PC-3 (cell line): Measurements from ENCODE around the gene ADGRL3. TPM values are rescaled to one million over a fixed set of nuclear protein-coding genes. Genes with fewer than 3 reads are reported as not detected.
A peak's percentile ranks its signal among the peaks of the same experiment; 100 is the strongest.

Source experiments
- ATAC-seq: fragments of 200-7000 bp; cut with Tn5 transposase; 2 replicates; pipeline ENCODE4 v1.9.1; 2020; ENCODE audit warnings: mild to moderate bottlenecking, moderate library complexity
- BruUV-seq: library from RNA; stranded (reverse); fragments of 400-500 nt; replicated peaks from 2 replicates; lab custom pipeline; 2021; lab: Mats Ljungman, UMichigan
- CTCF ChIA-PET: fragments of 300-600 bp; sonication (Branson Sonifier 250); formaldehyde crosslinking; loops from one replicate; lab custom pipeline; 2022; ENCODE audit warnings: antibody characterized with exemption; lab: Charles Lee
- POLR2A ChIA-PET: fragments of 300-600 bp; sonication (Branson Sonifier 250); formaldehyde crosslinking; loops from one replicate; lab custom pipeline; 2022; ENCODE audit warnings: antibody characterized with exemption; ENCODE audit not compliant: unreplicated experiment; lab: Charles Lee
- DNase-seq: peaks from one replicate; pipeline ENCODE4 v3.0.0-alpha.2; 2015
- H2AFZ ChIP-seq: fragments of 300-600 bp; sonication (generic); 2 replicates; pipeline ENCODE4 v1.6.0; 2016; ENCODE audit warnings: antibody characterized with exemption, low read length
- H3F3A ChIP-seq: fragments of 300-600 bp; sonication (generic); one replicate; pipeline ENCODE4 v1.6.0; 2017; ENCODE audit warnings: antibody characterized with exemption, low read length, control low read depth, mild to moderate bottlenecking; ENCODE audit not compliant: unreplicated experiment
- H3K27ac ChIP-seq: fragments of 300-600 bp; sonication (generic); 2 replicates; pipeline ENCODE4 v1.5.1; 2016; ENCODE audit warnings: mild to moderate bottlenecking, low read length
- H3K27me3 ChIP-seq: fragments of 300-600 bp; sonication (generic); 2 replicates; pipeline ENCODE4 v1.6.1; 2016; ENCODE audit warnings: low read length, mixed read lengths
- H3K36me3 ChIP-seq: fragments of 300-600 bp; sonication (generic); 2 replicates; pipeline ENCODE4 v1.6.1; 2016; ENCODE audit warnings: low read depth, mixed run types, low read length, mixed read lengths
- H3K4me1 ChIP-seq: fragments of 300-600 bp; sonication (generic); 2 replicates; pipeline ENCODE4 v1.5.1; 2016; ENCODE audit warnings: low read length; ENCODE audit not compliant: insufficient read depth
- H3K4me2 ChIP-seq: fragments of 300-600 bp; sonication (generic); 2 replicates; pipeline ENCODE4 v1.6.0; 2016; ENCODE audit warnings: low read length
- H3K4me3 ChIP-seq: fragments of 300-600 bp; sonication (generic); 2 replicates; pipeline ENCODE4 v1.5.1; 2016; ENCODE audit warnings: mild to moderate bottlenecking, low read length, mixed read lengths
- H3K79me2 ChIP-seq: fragments of 300-600 bp; sonication (generic); 2 replicates; pipeline ENCODE4 v1.6.1; 2017; ENCODE audit warnings: low read length, mixed read lengths
- H3K9ac ChIP-seq: fragments of 300-600 bp; sonication (generic); 2 replicates; pipeline ENCODE4 v1.6.0; 2016; ENCODE audit warnings: mild to moderate bottlenecking, low read length
- H3K9me2 ChIP-seq: fragments of 300-600 bp; sonication (generic); replicated peaks from 2 replicates; pipeline ENCODE4 v1.6.1; 2016; ENCODE audit warnings: mixed run types, low read length, mixed read lengths
- H3K9me3 ChIP-seq: fragments of 300-600 bp; sonication (generic); 2 replicates; pipeline ENCODE4 v1.6.1; 2016; ENCODE audit warnings: low read length, mixed read lengths
- H4K20me1 ChIP-seq: fragments of 300-600 bp; sonication (generic); 2 replicates; pipeline ENCODE4 v1.6.1; 2016; ENCODE audit warnings: low read length, mixed read lengths
- CTCF ChIP-seq: fragments of 300-600 bp; sonication (generic); conservative IDR thresholded peaks from 2 replicates; pipeline ENCODE4 v1.5.1; 2017; ENCODE audit warnings: antibody characterized with exemption, low read depth, mild to moderate bottlenecking, low read length
- EZH2 ChIP-seq: fragments of 300-600 bp; sonication (generic); IDR thresholded peaks from one replicate; pipeline ENCODE4 v1.6.1; 2017; ENCODE audit warnings: antibody characterized with exemption, mild to moderate bottlenecking, low read length; ENCODE audit not compliant: unreplicated experiment
- EZH2phosphoT487 ChIP-seq: fragments of 300-600 bp; sonication (generic); IDR thresholded peaks from 2 replicates; pipeline ENCODE4 v1.6.1; 2018; ENCODE audit warnings: mild to moderate bottlenecking, antibody characterized with exemption, low read length, borderline replicate concordance
- intact Hi-C: fragments of 100-400 bp; cut with micrococcal nuclease; formaldehyde crosslinking; loops from 2 replicates; pipeline ENCODE4 v1.9.0; 2023
- total RNA-seq: library from RNA; depleted of rRNA; stranded (reverse); fragments of >200 nt; gene quantifications from 2 replicates; pipeline ENCODE4 v1.2.3, GENCODE V29; 2014

Gene ADGRL3
- total RNA-seq, 1 experiment from 2014 or later = 0.66 TPM

- no peak overlapping the region for H3K4me3 ChIP-seq
- no peak overlapping the region for H3K27ac ChIP-seq
- ChIA-PET POLR2A (no interaction called here), CTCF (no interaction called here)
- no peaks in the 10 kb centered on the region for H3K9me2 ChIP-seq
- no peaks in the 10 kb centered on the region for H3K36me3 ChIP-seq
- H3K4me1 ChIP-seq = no peaks in the 10 kb centered on the region
- no peak for TF ChIP-seq EZH2
- no peak for TF ChIP-seq EZH2phosphoT487
- TF ChIP-seq CTCF = no peak
- H3K4me2 ChIP-seq = no peak overlapping the region
- ATAC-seq (no peak), DNase-seq (no peak)
- H4K20me1 ChIP-seq = no peaks in the 10 kb centered on the region
- H3F3A ChIP-seq = no peaks in the 10 kb centered on the region
- no peak overlapping the region for H2AFZ ChIP-seq
- no peaks in the 10 kb centered on the region for H3K27me3 ChIP-seq
- H3K9ac ChIP-seq = no peak overlapping the region
- no TSS peak for BruUV-seq
- intact Hi-C loops = no loop called here
- no peaks in the 10 kb centered on the region for H3K79me2 ChIP-seq
- no peaks in the 10 kb centered on the region for H3K9me3 ChIP-seq
These were observed 31.3 kb downstream of the ADGRL3 start for GRCh38 chr4:61231421-61231820.

DNA sequence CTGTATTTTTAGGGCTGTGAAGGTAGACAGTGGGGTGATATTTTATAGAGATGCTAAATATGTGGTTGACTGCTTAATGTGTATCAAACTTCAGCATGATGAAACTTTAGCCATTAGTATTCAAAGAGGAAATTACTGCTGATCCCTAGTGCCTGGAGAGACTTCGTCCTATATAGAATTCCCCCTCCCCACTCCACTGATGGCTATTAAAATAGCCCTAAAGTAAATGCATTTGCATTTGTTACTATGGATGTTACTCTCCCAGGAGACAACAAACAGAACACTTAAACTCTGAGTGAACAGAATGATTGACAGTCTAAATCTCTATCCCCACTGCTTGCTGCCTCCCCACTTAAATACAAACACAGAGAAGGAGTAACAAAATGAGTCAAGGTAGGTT, 39.1 kb downstream of the ADGRL3 start:
- DNase-seq (no peak), ATAC-seq (no peak)
- Histone ChIP-seq H3K79me2 (no peaks in the 10 kb centered on the region), H3K9ac (no peak overlapping the region), H3K27ac (no peak overlapping the region), H3F3A (no peaks in the 10 kb centered on the region), H3K4me2 (no peak overlapping the region), H2AFZ (no peak overlapping the region), H3K4me1 (no peaks in the 10 kb centered on the region), H3K9me2 (no peaks in the 10 kb centered on the region), H3K36me3 (no peaks in the 10 kb centered on the region), H4K20me1 (no peaks in the 10 kb centered on the region), H3K9me3 (no peaks in the 10 kb centered on the region), H3K4me3 (no peak overlapping the region), H3K27me3 (no peaks in the 10 kb centered on the region)
- POLR2A ChIA-PET = no interaction called here
- BruUV-seq = no TSS peak
- TF ChIP-seq CTCF (no peak), EZH2phosphoT487 (no peak), EZH2 (no peak)
- intact Hi-C loops = no loop called here
- CTCF ChIA-PET = no interaction called here

DNA sequence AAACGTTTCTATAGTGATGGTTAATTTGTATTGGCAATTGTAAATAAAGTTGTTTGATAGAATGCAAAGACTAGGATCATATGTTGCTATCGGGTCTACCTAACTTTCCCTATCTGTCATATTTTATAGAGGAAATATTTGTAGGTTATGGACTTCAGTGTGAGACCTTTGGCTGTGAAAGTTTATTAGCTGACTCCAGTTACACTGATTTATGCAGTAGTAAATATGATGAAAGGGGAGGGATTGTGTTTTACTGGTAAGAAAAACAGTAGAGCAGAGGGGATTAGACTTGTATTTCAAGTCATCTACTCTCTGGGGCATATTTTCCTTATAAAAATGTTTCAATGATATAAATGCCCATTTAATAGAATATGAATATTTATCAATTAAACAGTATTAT, 43.8 kb downstream of the ADGRL3 start:
- Histone ChIP-seq H3K27me3 (no peaks in the 10 kb centered on the region), H3K27ac (no peak overlapping the region), H3K9me3 (no peaks in the 10 kb centered on the region), H3K4me1 (peaks cover 10% of the 10 kb centered on the region), H3F3A (no peaks in the 10 kb centered on the region), H3K79me2 (no peaks in the 10 kb centered on the region), H2AFZ (no peak overlapping the region), H3K4me3 (no peak overlapping the region), H4K20me1 (no peaks in the 10 kb centered on the region), H3K9me2 (no peaks in the 10 kb centered on the region), H3K9ac (no peak overlapping the region), H3K36me3 (no peaks in the 10 kb centered on the region), H3K4me2 (no peak overlapping the region)
- ChIA-PET CTCF (no interaction called here), POLR2A (no interaction called here)
- peak; percentile 58 for ATAC-seq
- no TSS peak for BruUV-seq
- no peak for TF ChIP-seq EZH2phosphoT487
- TF ChIP-seq EZH2 = no peak
- TF ChIP-seq CTCF = no peak
- intact Hi-C loops = loop anchor here (1.0 to 10.0 kb wide), 4 partner anchors 41 to 261 kb away; no protein-coding TSS in a partner anchor
- peak; percentile 32 for DNase-seq
